Urothelium cell line (cell line): ENCODE data around the gene UPB1.
A peak's percentile ranks its signal among the peaks of the same experiment; 100 is the strongest.
"Not testable (repeated sequence)": the region's sequence is repeated elsewhere in the genome, so short reads cannot be mapped to it uniquely, and the experiment has no call there.

Experiments
- DNase-seq: peaks from one replicate; pipeline ENCODE4 v3.0.0; 2011; ENCODE audit warnings: low spot score, mixed read lengths
- FAIRE-seq: peaks from 2 replicates; lab custom pipeline; 2011; peaks lifted over from hg19 to GRCh38; lab: Jason Lieb, UNC

Gene UPB1

GRCh38 chr22:24474649-24475255, 20.4 kb upstream of the UPB1 start:
- no peak for DNase-seq
- FAIRE-seq = no peak

- FAIRE-seq = no peak
- DNase-seq = no peak
These were observed 13.5 kb upstream of the UPB1 start for GRCh38 chr22:24481641-24482040.

GRCh38 chr22:24482575-24482974, 12.6 kb upstream of the UPB1 start:
- no peak for FAIRE-seq
- DNase-seq = peak; percentile 67

- no peak for DNase-seq
- peak; percentile 63 for FAIRE-seq
These were observed 12.1 kb upstream of the UPB1 start for GRCh38 chr22:24482998-24483397.

- FAIRE-seq = no peak
- DNase-seq = peak; percentile 31
These were observed 11.1 kb upstream of the UPB1 start for GRCh38 chr22:24483976-24484545.

GRCh38 chr22:24485170-24485569, 10.0 kb upstream of the UPB1 start:
- FAIRE-seq = peak; percentile 44
- DNase-seq = no peak

GRCh38 chr22:24485608-24486007, 9.5 kb upstream of the UPB1 start:
- DNase-seq (no peak), FAIRE-seq (no peak)

GRCh38 chr22:24486501-24486921, 8.6 kb upstream of the UPB1 start:
- peak; percentile 96 for FAIRE-seq
- DNase-seq = peak; percentile 72

- no peak for DNase-seq
- FAIRE-seq = no peak
These were observed 6.1 kb upstream of the UPB1 start for GRCh38 chr22:24489011-24489410.

GRCh38 chr22:24489434-24489833, 5.7 kb upstream of the UPB1 start:
- not testable (repeated sequence) for FAIRE-seq, DNase-seq

GRCh38 chr22:24492391-24492790, 2.7 kb upstream of the UPB1 start:
- peak; percentile 27 for FAIRE-seq
- no peak for DNase-seq

- no peak for DNase-seq
- peak; percentile 48 for FAIRE-seq
These were observed 985 bp upstream of the UPB1 start for GRCh38 chr22:24494167-24494527.

GRCh38 chr22:24495365-24495675, 188 bp downstream of the UPB1 start:
- FAIRE-seq (no peak), DNase-seq (no peak)

- no peak for DNase-seq
- peak; percentile 13 for FAIRE-seq
These were observed 1.1 kb downstream of the UPB1 start for GRCh38 chr22:24496234-24496633.

- FAIRE-seq (no peak), DNase-seq (no peak)
These were observed 1.5 kb downstream of the UPB1 start for GRCh38 chr22:24496661-24497060.

- no peak for FAIRE-seq
- DNase-seq = no peak
These were observed 2.7 kb downstream of the UPB1 start for GRCh38 chr22:24497841-24498258.

- FAIRE-seq = no peak
These were observed 3.7 kb downstream of the UPB1 start for GRCh38 chr22:24498824-24499223.

GRCh38 chr22:24499706-24500276, 4.7 kb downstream of the UPB1 start:
- DNase-seq = no peak
- peak; percentile 5 for FAIRE-seq

More at GRCh38 chr22:24498824-24499223, 3.7 kb downstream of the UPB1 start:
- DNase-seq = no peak

GRCh38 chr22:24500277-24500820, 5.2 kb downstream of the UPB1 start:
- peak; percentile 52 for FAIRE-seq
- DNase-seq = no peak

GRCh38 chr22:24501301-24502005, 6.3 kb downstream of the UPB1 start:
- FAIRE-seq (peak; percentile 17), DNase-seq (no peak)

GRCh38 chr22:24502034-24502433, 6.9 kb downstream of the UPB1 start:
- DNase-seq = no peak
- no peak for FAIRE-seq

GRCh38 chr22:24502541-24502940, 7.4 kb downstream of the UPB1 start:
- DNase-seq (no peak), FAIRE-seq (no peak)
